ENCODE measurements around the gene PDGFRB.

PDGFRB gene

GRCh38 chr5:150126921-150127265 lies 28.8 kb downstream of the PDGFRB start:
- no peak for DNase-seq

DNA sequence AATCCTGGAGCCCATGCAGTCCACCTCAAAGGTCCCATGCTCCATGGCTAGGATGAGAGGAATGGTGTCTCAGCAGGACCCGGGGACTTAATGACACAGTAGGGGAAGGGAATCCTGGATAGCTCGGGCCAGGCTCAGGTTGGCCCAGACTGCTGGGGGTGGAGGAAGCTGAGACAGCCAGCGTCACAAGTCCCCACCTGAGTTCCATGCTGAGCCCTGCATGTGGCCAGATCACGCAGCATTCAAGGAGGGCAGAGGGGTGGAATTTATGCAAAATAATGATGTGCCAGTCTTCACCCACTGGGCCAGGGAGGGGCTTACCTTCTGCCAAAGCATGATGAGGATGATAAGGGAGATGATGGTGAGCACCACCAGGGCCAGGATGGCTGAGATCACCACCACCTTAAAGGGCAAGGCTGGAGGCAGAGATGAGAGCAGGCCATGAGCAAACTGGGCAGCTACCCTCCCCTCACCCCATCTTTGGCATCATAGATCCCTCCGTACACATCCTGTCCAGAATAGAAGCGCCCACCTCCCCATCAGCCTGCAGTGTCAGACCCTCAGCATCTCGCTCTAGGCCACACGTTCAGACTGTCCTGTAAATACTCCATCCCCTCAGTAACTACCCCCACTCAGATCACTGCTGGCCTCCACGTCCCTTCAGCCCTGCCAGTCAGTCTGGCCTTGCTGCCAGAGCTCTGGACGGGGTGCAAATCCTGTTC lies 29.3 kb downstream of the PDGFRB start:
- no peak for DNase-seq

DNA sequence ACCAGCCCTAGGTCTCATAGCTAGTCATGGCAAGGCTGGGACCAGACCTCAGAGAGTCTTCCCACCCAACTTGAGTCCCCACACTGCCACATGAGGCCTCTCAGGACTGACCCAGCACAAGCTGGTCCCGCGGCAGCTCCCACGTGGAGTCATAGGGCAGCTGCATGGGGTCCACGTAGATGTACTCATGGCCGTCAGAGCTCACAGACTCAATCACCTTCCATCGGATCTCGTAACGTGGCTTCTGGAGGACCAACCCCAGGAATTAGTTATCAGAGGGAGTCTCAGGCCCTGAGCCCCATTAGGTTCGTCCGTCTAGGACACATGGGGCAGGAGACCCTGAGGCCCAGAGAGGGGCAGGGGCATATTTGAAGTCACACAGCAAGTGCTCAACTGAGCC lies 30.3 kb downstream of the PDGFRB start:
- DNase-seq, result no peak

DNA sequence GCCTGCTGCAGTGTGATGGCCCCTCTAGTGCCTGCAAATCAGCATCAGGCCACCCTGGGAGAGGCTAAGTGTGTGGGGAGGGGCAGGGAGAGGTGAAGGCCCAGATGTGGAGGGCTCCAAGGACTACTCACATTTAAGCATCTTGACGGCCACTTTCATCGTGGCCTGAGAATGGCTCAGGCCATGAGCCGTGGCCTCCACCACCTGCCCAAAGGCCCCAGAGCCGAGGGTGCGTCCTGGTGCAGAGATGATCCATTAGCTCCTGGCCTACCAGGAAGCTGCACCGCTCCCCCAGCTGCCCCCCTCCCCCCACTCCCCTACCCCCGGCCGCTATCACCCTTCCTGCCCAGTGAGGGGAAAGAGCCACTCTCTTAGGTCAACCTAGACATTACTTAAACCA lies 31.0 kb downstream of the PDGFRB start:
- DNase-seq, result no peak

DNA sequence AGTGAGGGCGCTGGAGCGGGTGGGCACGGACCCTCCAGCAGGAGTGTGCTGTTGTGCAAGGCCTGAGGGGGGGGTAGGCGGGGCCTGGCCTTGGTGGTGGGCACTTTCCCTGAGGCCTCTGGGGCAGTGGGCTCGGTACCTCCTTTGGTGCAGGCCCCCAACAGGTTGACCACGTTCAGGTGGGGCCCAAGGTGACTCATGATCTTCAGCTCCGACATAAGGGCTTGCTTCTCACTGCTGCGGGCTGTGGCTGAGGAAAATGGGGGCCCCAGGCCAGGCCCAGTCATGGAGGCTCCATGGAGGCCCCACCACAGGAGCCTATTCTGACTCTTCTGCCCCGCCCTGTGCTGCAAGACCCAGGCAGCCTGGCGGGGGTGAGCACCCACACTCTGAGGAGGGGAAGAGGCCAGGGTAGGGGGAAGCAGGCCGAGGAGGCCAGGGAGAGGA lies 31.5 kb downstream of the PDGFRB start:
- DNase-seq, result no peak

GRCh38 chr5:150123542-150123941 lies 32.1 kb downstream of the PDGFRB start:
- no peak for DNase-seq

- DNase-seq, result no peak
Observed at GRCh38 chr5:150122536-150123481, 32.8 kb downstream of the PDGFRB start.

DNA sequence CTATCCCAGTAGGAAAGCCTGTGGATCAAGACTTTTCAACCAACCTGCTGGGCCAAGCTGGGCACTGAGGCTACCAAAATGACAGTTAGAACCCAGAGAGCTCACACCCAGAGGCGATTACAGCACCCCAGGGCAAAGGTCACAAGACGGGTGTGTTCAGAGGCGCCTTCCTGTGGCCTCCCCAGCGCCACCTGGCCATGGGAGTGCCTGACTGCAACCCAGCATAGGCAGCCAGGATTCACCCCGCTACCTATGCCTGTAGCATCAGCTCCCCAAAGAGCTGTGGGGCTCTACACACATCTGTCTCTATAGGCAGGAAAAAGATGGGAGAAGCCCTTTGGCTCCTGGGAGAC lies 33.5 kb downstream of the PDGFRB start:
- DNase-seq, result no peak

- DNase-seq, result no peak
Observed at GRCh38 chr5:150121448-150122157, 34.0 kb downstream of the PDGFRB start.

DNA sequence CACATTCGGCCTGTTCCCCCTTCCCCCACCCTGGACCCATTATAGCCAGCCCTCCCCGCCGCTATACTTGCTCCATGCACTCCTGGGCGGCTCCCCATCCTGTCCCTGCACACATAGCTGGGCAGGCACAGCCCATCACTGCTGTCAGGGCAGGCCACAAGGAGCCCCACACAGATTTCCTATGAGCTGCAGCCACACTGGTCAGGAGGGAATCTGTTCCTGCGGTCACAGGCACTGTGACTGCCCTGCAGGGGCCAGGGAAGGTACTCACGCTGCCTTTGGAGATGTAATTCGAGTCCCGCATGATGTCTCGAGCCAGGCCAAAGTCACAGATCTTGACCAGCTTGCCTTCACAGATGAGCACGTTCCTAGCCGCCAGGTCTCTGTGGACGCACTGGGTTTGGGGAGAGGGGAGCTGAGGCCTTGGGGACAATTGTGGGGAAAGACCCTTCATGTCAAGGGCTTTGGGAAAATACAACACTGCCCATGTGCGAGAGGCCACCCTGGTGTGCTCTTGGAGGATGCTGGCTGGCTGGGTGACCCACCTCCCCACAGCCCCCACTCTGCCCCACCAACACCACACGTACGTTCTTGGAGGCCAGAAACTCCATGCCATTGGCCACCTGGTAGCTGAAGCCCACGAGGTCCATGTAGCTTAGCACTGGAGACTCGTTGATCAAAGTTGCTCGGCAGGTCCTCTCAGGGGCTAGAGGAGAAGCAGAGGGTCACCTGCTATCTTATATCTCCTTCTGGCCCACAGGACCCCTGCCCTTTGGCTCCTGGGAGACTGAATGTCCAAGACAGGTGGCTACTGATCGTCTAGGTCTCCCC lies 34.8 kb downstream of the PDGFRB start:
- no peak for DNase-seq

- no peak for DNase-seq
Observed at GRCh38 chr5:150120062-150120441, 35.6 kb downstream of the PDGFRB start.

DNA sequence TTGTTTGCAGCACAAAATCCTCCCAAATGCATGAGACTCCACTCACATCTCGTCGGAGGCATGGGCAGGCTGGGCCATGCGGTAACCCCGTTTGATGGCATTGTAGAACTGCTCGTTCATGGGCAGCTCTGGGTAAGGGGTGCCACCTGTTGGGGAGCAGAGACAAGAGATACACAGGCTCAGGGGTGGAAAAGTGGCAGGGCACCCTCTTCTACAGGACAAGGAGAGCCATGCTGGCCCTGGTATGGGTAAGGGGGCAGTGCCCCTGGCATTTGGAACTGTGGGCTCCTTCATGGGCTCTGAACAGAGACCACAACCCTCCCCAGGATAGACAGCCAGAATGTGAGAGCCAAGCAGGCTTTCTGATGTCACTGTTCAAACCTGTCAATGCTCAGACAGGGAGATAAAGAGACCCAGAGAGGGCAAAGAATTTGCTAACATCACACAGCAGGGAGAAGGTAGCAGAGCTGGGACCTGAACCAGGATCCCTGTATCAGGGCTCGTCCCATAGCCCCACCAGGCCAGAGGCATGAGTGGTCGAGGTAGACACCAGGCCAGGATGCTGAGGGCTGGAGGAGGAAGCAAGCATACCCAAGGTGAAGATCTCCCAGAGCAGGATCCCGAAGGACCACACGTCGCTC lies 36.1 kb downstream of the PDGFRB start:
- no peak for DNase-seq

GRCh38 chr5:150118561-150119229 lies 37.0 kb downstream of the PDGFRB start:
- DNase-seq, result no peak

DNA sequence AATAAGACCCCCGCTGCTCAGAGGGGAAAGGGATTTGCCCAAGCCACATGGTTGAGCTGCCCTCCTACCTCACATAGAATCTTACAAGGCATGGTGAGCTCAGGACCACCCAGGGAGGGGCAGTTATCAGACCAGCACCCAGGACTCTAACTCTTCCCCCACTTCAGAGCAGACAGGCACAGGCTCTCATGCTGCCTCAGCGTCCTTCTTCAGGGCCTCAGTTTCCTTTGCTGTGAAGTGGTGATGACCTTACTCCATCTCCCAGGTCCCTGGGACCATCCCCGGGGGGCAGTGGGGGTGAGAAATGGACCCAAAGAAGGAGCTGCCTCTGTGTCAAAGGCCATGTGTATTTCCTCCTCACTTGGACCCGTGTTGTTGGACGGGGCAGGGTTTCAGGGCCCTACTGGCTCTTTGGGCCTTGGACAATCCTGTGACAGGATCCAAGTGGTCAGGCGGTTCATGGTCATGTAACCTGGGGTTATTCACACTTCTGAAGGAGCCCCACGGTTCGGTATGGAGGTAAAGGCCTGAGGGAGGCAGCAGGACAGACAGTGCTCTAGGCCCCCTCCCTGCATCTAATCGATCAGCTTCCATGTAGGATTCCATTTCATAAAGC lies 37.6 kb downstream of the PDGFRB start:
- DNase-seq, result no peak

- DNase-seq, result peak; percentile 40
Observed at GRCh38 chr5:150116667-150117400, 38.8 kb downstream of the PDGFRB start.

DNA sequence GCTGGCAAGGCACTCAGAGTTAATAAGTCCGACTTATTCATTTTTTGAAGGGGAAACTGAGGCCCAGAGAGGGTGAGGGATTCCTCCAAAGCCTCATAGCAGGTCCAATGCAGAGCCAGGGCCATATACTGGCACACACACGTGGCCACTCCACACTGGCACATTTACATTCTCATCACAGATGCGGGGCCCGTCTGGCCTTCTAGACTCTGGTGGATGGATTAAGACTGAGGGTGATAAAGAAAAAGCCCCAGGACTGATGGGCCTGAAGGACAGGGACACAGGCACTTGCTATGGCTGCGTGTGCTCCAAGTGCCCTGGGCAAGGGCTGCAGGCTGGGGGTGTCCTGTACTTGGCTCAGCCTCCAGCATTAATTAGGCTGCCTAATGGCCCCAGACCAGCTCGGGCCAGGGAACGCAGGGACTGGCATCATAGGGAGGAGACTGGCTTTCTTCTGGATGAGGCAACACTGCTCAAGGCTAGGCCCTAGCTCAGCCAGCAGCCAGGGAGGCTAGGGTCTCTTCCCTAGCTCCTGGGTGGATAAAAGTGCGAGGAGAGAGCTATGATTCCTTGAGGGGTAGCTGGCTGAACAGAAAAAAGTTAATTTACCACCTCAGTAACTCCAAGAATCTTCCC lies 40.8 kb downstream of the PDGFRB start:
- DNase-seq, result peak; percentile 13

DNA sequence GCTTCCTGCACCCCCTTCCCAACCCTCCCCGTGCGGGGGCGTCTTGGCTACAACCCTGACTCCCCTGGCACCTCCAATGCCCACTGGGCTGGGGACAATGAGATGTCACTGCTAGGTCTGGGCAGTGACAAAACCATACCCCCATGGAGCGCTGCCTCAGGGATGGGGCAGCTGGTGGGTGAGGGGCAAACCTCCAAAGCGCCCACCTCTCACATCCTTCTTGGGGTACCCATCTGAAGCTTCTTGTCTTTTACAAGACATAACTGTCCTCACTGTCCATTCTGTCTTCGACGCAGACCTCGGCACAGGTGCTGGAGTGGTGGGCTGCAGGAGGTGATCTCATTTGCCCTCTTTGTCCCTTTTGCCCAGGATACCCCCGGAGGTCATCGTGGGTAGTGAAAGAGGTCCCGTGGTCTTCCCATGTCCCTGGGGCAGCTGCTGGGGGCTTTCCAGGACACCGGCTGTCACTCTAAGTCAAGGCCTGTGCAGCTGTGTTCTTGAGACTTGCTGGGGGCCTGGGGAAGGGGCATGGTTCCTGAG lies 41.5 kb downstream of the PDGFRB start:
- DNase-seq, result peak; percentile 43

DNA sequence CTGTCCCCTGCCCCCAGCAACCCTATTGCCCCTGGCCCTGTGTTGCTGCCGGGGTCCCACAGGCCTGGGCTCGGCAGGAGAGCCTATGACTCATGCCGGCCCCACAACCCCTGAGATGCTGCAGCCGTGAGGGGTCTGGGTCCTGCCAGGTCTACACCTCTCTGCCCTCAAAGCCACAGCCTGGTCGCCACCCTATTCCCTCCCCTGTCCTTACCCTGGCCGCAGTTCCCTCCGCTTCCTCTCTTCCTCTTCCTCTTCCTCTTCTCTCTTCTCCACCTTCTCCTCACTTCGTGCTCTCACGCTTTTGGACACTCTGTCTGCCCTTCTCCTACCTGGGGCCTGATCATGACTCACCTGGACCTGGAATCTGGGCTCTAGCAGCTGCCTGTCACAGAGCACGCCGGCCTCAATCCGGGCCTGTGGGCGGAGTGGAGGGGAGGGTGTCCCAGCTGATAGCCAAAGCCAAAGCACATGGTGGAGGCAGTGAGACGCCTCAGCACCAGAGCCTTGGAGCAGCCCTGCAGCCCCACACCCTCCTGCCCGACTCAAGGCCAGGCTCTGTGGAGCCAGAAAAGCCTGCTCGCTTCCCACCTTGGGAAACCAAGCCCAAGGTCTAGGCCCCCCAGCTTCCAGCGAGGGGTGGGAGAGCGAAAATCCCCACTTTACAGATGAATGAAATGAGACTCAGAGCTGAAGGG lies 42.4 kb downstream of the PDGFRB start:
- peak; percentile 30 for DNase-seq
